A549 (cell line): ENCODE data around the gene NUDT14. TPM values are rescaled to one million over a fixed set of nuclear protein-coding genes. Genes with fewer than 3 reads are reported as not detected.

Experiments used
- ATAC-seq, 2 experiments: fragments of 200-7000 bp in 1 of 2; fragments of >200 bp in 1 of 2; cut with Nextera tagmentation in 1 of 2; cut with Tn5 transposase in 1 of 2; 3 replicates each; pipeline versions ENCODE4 v1.8.0 to v1.9.1; 2018 to 2020; ENCODE audit warnings: mild to moderate bottlenecking in 1 of 2, moderate library complexity in 1 of 2
- CTCF ChIA-PET: fragments of 300-600 bp; sonication (Branson Sonifier 250); formaldehyde crosslinking; extraction: SDS; loops from one replicate; lab custom pipeline; 2021; ENCODE audit warnings: antibody characterized with exemption, inconsistent platforms; lab: Yijun Ruan, JAX
- POLR2A ChIA-PET: fragments of 350-600 bp; formaldehyde crosslinking; extraction: SDS; loops from one replicate; lab custom pipeline; 2021; ENCODE audit warnings: antibody characterized with exemption, inconsistent platforms; lab: Yijun Ruan, JAX
- DNase-seq, 2 experiments: peaks; one replicate each; pipeline versions ENCODE4 v3.0.0 to v3.0.0-alpha.2; 2011 to 2016; ENCODE audit warnings: low read depth in 1 of 2, low spot score in 1 of 2
- FAIRE-seq: peaks from 2 replicates; lab custom pipeline; 2011; peaks lifted over from hg19 to GRCh38; lab: Jason Lieb, UNC
- H3K27ac ChIP-seq, 2 experiments: fragments of >200 bp; sonication (Bioruptor Twin); formaldehyde crosslinking; 3 replicates each; pipeline ENCODE4 v1.5.1; 2016 to 2017
- H3K4me1 ChIP-seq: fragments of >200 bp; sonication (Bioruptor Twin); formaldehyde crosslinking; 3 replicates; pipeline ENCODE4 v1.6.1; 2016
- H3K4me2 ChIP-seq: fragments of >200 bp; sonication (Bioruptor Twin); formaldehyde crosslinking; 3 replicates; pipeline ENCODE4 v1.6.1; 2016
- H3K4me3 ChIP-seq: fragments of >200 bp; sonication (Bioruptor Twin); formaldehyde crosslinking; 3 replicates; pipeline ENCODE4 v1.5.1; 2016
- H3K9me3 ChIP-seq: fragments of >200 bp; sonication (Bioruptor Twin); formaldehyde crosslinking; 3 replicates; pipeline ENCODE4 v1.6.1; 2016
- CBX2 ChIP-seq: fragments of 200-600 bp; sonication (generic); IDR thresholded peaks from 2 replicates; pipeline ENCODE4 v1.6.1; 2016; ENCODE audit warnings: low read depth, mild to moderate bottlenecking, borderline replicate concordance
- CHD2 ChIP-seq: fragments of 150-350 bp; IDR thresholded peaks from 2 replicates; pipeline ENCODE4 v1.6.1; 2014; ENCODE audit warnings: low read length; ENCODE audit not compliant: partially characterized antibody
- EHF ChIP-seq: fragments of 250-450 bp; sonication (Bioruptor Pico); IDR thresholded peaks from 2 replicates; pipeline ENCODE4 v1.5.0; 2020; ENCODE audit warnings: mild to moderate bottlenecking
- EHMT2 ChIP-seq: fragments of 200-600 bp; sonication (generic); IDR thresholded peaks from 2 replicates; pipeline ENCODE4 v1.6.1; 2016; ENCODE audit warnings: antibody characterized with exemption, low read depth, mild to moderate bottlenecking, moderate library complexity
- EP300 ChIP-seq, 2 experiments: fragments of >200 bp; sonication (Bioruptor Twin); formaldehyde crosslinking; IDR thresholded peaks; 2 replicates in 1 of 2; 3 replicates in 1 of 2; pipeline ENCODE4 v1.6.1; 2016 to 2017
- FOXS1 ChIP-seq: fragments of 250-450 bp; sonication (Bioruptor Pico); IDR thresholded peaks from 2 replicates; pipeline ENCODE4 v1.5.0; 2020; ENCODE audit warnings: mild to moderate bottlenecking, moderate library complexity
- HOXB13 ChIP-seq: fragments of 250-450 bp; sonication (Bioruptor Pico); IDR thresholded peaks from 2 replicates; pipeline ENCODE4 v1.5.0; 2020; ENCODE audit warnings: low read depth, mild to moderate bottlenecking, moderate library complexity
- JUN ChIP-seq, 2 experiments: fragments of >200 bp; sonication (Bioruptor Twin); formaldehyde crosslinking; IDR thresholded peaks; 2 replicates in 1 of 2; 3 replicates in 1 of 2; pipeline ENCODE4 v1.6.1; 2016 to 2017
- JUNB ChIP-seq: fragments of >200 bp; sonication (Bioruptor Twin); formaldehyde crosslinking; IDR thresholded peaks from 2 replicates; pipeline ENCODE4 v1.6.1; 2016
- KDM1A ChIP-seq: fragments of 200-600 bp; sonication (generic); IDR thresholded peaks from 2 replicates; pipeline ENCODE4 v1.6.1; 2016; ENCODE audit warnings: low read depth, mild to moderate bottlenecking
- MAFK ChIP-seq: fragments of 450-650 bp; IDR thresholded peaks from 2 replicates; pipeline ENCODE4 v1.6.1; 2014; ENCODE audit not compliant: partially characterized antibody
- MAZ ChIP-seq: fragments of 150-350 bp; IDR thresholded peaks from 2 replicates; pipeline ENCODE4 v1.6.1; 2014; ENCODE audit warnings: antibody characterized with exemption, low read depth, low read length, borderline replicate concordance
- MYC ChIP-seq: IDR thresholded peaks from 2 replicates; pipeline ENCODE4 v1.6.1; 2012; ENCODE audit warnings: mild to moderate bottlenecking, inconsistent platforms, low read length, improper control_type of control experiment, borderline replicate concordance
- NPAS2 ChIP-seq: fragments of 250-450 bp; sonication (Bioruptor Pico); IDR thresholded peaks from 2 replicates; pipeline ENCODE4 v1.8.0; 2022; ENCODE audit warnings: mild to moderate bottlenecking, moderate library complexity, borderline replicate concordance
- PHF8 ChIP-seq: fragments of 200-600 bp; sonication (generic); IDR thresholded peaks from 2 replicates; pipeline ENCODE4 v1.6.1; 2016; ENCODE audit warnings: low read depth, mild to moderate bottlenecking, antibody characterized with exemption, moderate library complexity, borderline replicate concordance
- POLR2A ChIP-seq: IDR thresholded peaks from 2 replicates; pipeline ENCODE4 v1.6.1; 2012; ENCODE audit warnings: mild to moderate bottlenecking, low read length
- RCOR1 ChIP-seq: fragments of 150-350 bp; IDR thresholded peaks from 2 replicates; pipeline ENCODE4 v1.6.1; 2014; ENCODE audit warnings: antibody characterized with exemption, low read length, low read depth
- SMC3 ChIP-seq: fragments of >200 bp; sonication (Bioruptor Twin); formaldehyde crosslinking; IDR thresholded peaks from 3 replicates; pipeline ENCODE4 v1.6.1; 2018; ENCODE audit warnings: inconsistent platforms
- SREBF2 ChIP-seq: fragments of 450-650 bp; IDR thresholded peaks from 2 replicates; pipeline ENCODE4 v1.6.1; 2014; ENCODE audit warnings: mild to moderate bottlenecking, moderate library complexity
- ZSCAN20 ChIP-seq: fragments of 250-450 bp; sonication (Bioruptor Pico); IDR thresholded peaks from 2 replicates; pipeline ENCODE4 v1.8.0; 2022; ENCODE audit warnings: mild to moderate bottlenecking, moderate library complexity
- WGBS: methylation state at CpG from one replicate; pipeline ENCODE4 v1.1.6; 2017; ENCODE audit errors: missing lambda C conversion rate; 5-methylcytosine and 5-hydroxymethylcytosine counted together
- polyA plus RNA-seq, 4 experiments: library from polyadenylated mRNA; depleted of rRNA in 3 of 4; stranded (reverse); fragments of >200 nt; fragmentation: RNase III in 1 of 4; extraction: RNeasy Plus Mini Kit Qiagen cat#74134 plus additional on column Dnase treatment in 1 of 4; gene quantifications; 2 replicates in 3 of 4; 3 replicates in 1 of 4; pipeline ENCODE4 v1.2.3, GENCODE V29; 2011 to 2017
- TF ChIP-seq, protein P1 (sequence below): IDR thresholded peaks from 2 replicates; pipeline ENCODE4 v1.6.1; 2012
- TF ChIP-seq, protein P2 (sequence below): IDR thresholded peaks from 2 replicates; pipeline ENCODE4 v1.6.1; 2012; ENCODE audit warnings: low read depth, borderline replicate concordance
- TF ChIP-seq, protein P3 (sequence below): fragments of >200 bp; sonication (Bioruptor Twin); formaldehyde crosslinking; IDR thresholded peaks from 3 replicates; pipeline ENCODE4 v1.6.1; 2016

The NUDT14 gene
- polyA plus RNA-seq, 2 of the 4 experiments (the other 2 are of a cell fraction) = 12.6 to 30.7 TPM

DNA sequence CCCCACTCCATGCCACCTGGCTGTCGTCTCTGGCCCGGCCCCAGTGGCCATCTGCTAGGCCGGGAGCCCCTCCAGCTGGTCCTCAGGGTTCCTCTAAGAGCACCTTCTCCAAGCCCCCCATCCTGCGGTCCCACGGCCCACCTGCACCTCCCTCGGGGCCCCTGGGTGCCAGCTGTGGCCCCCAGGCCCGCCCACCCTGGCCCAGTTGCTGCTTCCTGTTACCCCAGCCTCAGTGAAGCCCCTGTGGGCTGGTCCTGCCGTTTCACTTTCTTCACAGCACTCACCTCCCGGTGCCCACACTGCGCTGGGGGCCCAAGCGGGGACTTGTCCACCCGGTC is 27.6 kb upstream of the NUDT14 start:
- Histone ChIP-seq H3K4me3 (no peak overlapping the region), H3K4me2 (no peak overlapping the region)
- WGBS = 90% methylated on average over 7 of the region's 12 CpGs
- FAIRE-seq (no peak), DNase-seq (no peak), ATAC-seq (no peak)
- no peak for TF ChIP-seq EHF
- no peak for TF ChIP-seq MAFK
- TF ChIP-seq JUNB = no peak
- TF ChIP-seq MAZ = no peak
- TF ChIP-seq NPAS2 (CRISPR knock-in tag) = no peak
- no peak for TF ChIP-seq EP300 (IDR thresholded peaks at IDR 0.05)
- TF ChIP-seq POLR2A = no peak
- TF ChIP-seq, all 56 proteins: peak for 0
- Histone ChIP-seq H3K27ac (no peak overlapping the region), H3K9me3 (no peaks in the 10 kb centered on the region), H3K4me1 (peaks cover 31% of the 10 kb centered on the region)
- CTCF ChIA-PET = interaction anchor here (0.5 to 1.9 kb wide), 4 partner anchors 57 to 145 kb away, joined by 3 to 6 read pairs (median 4); no protein-coding TSS in a partner anchor
- POLR2A ChIA-PET = no interaction called here

DNA sequence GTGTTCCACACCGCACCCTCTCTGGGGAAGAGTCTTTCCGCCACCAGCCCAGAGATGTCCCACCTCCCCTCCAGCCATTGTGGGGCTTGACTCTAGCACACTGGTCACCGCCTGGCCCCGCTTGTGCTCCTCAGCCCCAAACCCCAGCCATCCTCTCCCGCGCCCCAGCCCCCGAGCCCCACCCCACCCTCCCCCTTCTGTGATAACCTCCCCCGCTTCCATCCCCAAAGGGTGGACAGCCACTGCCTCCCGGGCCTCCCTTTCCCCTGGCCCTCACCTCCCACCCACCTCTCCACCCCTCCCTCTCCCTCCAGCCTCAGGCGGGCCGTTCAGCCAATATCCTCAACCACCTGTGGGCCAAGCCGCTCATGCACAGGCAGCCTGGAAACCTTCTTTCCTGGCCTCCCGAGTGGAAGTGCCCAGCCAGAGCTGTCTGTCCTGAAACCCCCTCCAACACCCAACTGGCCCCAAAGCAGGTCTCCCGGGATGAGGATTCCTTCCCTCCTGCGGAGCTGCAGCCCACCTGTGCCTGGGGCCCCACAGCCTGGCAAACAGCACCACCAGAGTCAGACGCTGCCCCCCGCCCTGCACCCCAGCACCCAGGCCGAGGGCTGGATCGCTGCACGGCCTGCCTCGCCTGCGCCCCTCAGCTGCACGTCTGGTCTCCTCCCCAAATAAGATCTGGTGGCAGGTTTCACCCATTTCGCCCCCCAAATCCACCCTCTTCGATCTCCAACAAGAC is 27.1 kb upstream of the NUDT14 start:
- ATAC-seq (no peak), DNase-seq (no peak), FAIRE-seq (no peak)
- Histone ChIP-seq H3K4me1 (peaks cover 34% of the 10 kb centered on the region), H3K4me3 (no peak overlapping the region), H3K9me3 (no peaks in the 10 kb centered on the region), H3K27ac (no peak overlapping the region), H3K4me2 (no peak overlapping the region)
- WGBS = 91% methylated on average over 21 of the region's 25 CpGs
- TF ChIP-seq, protein P1, sequence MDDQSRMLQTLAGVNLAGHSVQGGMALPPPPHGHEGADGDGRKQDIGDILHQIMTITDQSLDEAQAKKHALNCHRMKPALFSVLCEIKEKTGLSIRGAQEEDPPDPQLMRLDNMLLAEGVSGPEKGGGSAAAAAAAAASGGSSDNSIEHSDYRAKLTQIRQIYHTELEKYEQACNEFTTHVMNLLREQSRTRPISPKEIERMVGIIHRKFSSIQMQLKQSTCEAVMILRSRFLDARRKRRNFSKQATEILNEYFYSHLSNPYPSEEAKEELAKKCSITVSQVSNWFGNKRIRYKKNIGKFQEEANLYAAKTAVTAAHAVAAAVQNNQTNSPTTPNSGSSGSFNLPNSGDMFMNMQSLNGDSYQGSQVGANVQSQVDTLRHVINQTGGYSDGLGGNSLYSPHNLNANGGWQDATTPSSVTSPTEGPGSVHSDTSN = no peak
- no peak for TF ChIP-seq FOXS1 (CRISPR knock-in tag)
- POLR2A ChIA-PET = no interaction called here
- CTCF ChIA-PET = interaction anchor here (1.4 to 1.9 kb wide), 2 partner anchors 118 to 146 kb away, joined by 3 to 4 read pairs; no protein-coding TSS in a partner anchor

DNA sequence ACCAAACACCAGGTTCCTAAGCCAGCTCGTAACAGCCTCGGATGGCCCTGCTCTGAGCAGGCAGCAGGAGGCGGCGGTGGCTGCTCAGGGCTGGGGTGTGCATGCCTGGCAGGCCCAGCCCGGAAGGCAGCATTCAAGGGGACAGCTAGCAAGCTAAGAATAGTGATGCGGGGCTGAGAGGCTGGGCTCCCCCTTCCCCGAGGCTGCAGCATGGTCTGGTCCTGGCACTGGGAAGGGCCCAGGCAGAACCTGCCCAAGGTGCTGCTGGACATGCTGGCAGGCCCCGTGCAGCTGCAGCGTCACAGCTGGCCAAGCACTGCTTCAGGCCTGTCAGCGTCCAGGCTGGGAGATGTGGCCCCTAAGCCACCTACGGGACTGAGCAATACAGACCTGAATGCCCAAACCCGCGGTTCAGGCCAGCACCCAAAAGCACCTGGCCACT is 26.4 kb upstream of the NUDT14 start:
- Histone ChIP-seq H3K4me3 (no peak overlapping the region), H3K27ac (peak overlapping the region in 1 of 2 experiments; percentile 27; a peak in 2 of 6 replicates), H3K4me1 (peaks cover 36% of the 10 kb centered on the region), H3K4me2 (no peak overlapping the region), H3K9me3 (no peaks in the 10 kb centered on the region)
- peak; percentile 9 to 19; a peak in 3 of 6 replicates for ATAC-seq
- DNase-seq = peak in 1 of 2 experiments; percentile 55
- FAIRE-seq = no peak
- CTCF ChIA-PET = interaction anchor here (0.5 to 1.5 kb wide), 3 partner anchors 36 to 166 kb away, joined by 4 read pairs; no protein-coding TSS in a partner anchor
- POLR2A ChIA-PET = no interaction called here
- WGBS = 69% methylated on average over 7 of the region's 13 CpGs
- TF ChIP-seq CHD2 = no peak
- no peak for TF ChIP-seq JUN (IDR thresholded peaks at IDR 0.05)
- TF ChIP-seq EHF = no peak
- no peak for TF ChIP-seq KDM1A
- no peak for TF ChIP-seq HOXB13 (CRISPR knock-in tag)
- TF ChIP-seq, protein P2, sequence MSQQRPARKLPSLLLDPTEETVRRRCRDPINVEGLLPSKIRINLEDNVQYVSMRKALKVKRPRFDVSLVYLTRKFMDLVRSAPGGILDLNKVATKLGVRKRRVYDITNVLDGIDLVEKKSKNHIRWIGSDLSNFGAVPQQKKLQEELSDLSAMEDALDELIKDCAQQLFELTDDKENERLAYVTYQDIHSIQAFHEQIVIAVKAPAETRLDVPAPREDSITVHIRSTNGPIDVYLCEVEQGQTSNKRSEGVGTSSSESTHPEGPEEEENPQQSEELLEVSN = no peak
- no peak for TF ChIP-seq MYC

DNA sequence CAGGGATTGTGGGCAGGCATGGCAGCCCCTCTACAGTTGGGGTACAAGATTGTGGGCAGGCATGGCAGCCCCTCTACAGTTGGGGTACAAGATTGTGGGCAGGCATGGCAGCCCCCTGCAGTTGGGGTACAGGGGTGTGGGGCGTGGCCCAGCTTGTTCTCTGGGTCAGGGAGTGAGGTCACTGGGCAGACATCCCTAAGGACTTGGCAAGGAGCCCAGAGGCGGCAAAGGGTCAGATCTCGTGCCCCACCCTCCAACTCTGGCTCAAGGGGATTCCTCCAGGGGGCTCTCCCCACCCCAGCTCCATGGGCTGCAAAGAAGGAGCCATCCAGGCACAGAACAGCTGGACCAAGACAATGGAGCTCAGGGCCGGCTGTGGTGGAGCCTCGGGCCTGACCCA is 25.8 kb upstream of the NUDT14 start:
- ChIA-PET POLR2A (no interaction called here), CTCF (interaction anchor here (0.5 to 1.5 kb wide), 3 partner anchors 37 to 167 kb away, joined by 4 read pairs; no protein-coding TSS in a partner anchor)
- Histone ChIP-seq H3K4me2 (peak overlapping the region; percentile 19; the same call in 1 of the 3 replicates), H3K27ac (peak overlapping the region in 1 of 2 experiments; percentile 27; a peak in 2 of 6 replicates), H3K9me3 (no peaks in the 10 kb centered on the region), H3K4me3 (no peak overlapping the region), H3K4me1 (peaks cover 36% of the 10 kb centered on the region)
- ATAC-seq (no peak), FAIRE-seq (no peak), DNase-seq (no peak)
- 34% methylated on average over 5 of the region's 5 CpGs for WGBS
- TF ChIP-seq PHF8 (no peak), EHF (no peak), EHMT2 (no peak), ZSCAN20 (no peak), SREBF2 (no peak), RCOR1 (no peak), CBX2 (no peak), JUNB (no peak), SMC3 (no peak), EP300 (IDR thresholded peaks at IDR 0.05) (no peak), FOXS1 (CRISPR knock-in tag) (no peak)
- TF ChIP-seq, protein P3, sequence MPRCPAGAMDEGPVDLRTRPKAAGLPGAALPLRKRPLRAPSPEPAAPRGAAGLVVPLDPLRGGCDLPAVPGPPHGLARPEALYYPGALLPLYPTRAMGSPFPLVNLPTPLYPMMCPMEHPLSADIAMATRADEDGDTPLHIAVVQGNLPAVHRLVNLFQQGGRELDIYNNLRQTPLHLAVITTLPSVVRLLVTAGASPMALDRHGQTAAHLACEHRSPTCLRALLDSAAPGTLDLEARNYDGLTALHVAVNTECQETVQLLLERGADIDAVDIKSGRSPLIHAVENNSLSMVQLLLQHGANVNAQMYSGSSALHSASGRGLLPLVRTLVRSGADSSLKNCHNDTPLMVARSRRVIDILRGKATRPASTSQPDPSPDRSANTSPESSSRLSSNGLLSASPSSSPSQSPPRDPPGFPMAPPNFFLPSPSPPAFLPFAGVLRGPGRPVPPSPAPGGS = no peak
